ENCODE results near the gene MLLT6. TPM values are rescaled to one million over a fixed set of nuclear protein-coding genes. Genes with fewer than 3 reads are reported as not detected.

The MLLT6 gene
- total and polyA plus RNA-seq, 7 donors, result 16.3 to 120 (median 78.5) TPM

- no peak overlapping the region for H3K4me3 ChIP-seq
- ATAC-seq (peak; percentile 27 to 63 (median 48)), DNase-seq (peak; percentile 74 to 84)
- peak; percentile 81 for TF ChIP-seq CTCF (IDR thresholded peaks at IDR 0.05)
- intact Hi-C loops (cut with DNase I), result loop anchor here (1.0 to 10.0 kb wide), 3 partner anchors 58 to 181 kb away; no protein-coding TSS in a partner anchor
- H3K27me3 ChIP-seq (ENCODE audit: insufficient read depth in 3 of 3, low read length in 2 of 3), result no peaks in the 10 kb centered on the region
- 29 to 46% (median 30%) methylated on average over 23 of the region's 23 CpGs for WGBS, 3 donors
- peaks cover 15% of the 10 kb centered on the region for H3K4me1 ChIP-seq
- peaks cover 0 to 33% of the 10 kb centered on the region in 2 donors for H3K36me3 ChIP-seq (ENCODE audit: insufficient read depth in 1 of 2, low read depth in 1 of 2)
- no peak overlapping the region for H3K27ac ChIP-seq
- no peaks in the 10 kb centered on the region for H3K9me3 ChIP-seq
Measured at GRCh38 chr17:38735161-38735997, 30.3 kb downstream of the MLLT6 start.

DNA sequence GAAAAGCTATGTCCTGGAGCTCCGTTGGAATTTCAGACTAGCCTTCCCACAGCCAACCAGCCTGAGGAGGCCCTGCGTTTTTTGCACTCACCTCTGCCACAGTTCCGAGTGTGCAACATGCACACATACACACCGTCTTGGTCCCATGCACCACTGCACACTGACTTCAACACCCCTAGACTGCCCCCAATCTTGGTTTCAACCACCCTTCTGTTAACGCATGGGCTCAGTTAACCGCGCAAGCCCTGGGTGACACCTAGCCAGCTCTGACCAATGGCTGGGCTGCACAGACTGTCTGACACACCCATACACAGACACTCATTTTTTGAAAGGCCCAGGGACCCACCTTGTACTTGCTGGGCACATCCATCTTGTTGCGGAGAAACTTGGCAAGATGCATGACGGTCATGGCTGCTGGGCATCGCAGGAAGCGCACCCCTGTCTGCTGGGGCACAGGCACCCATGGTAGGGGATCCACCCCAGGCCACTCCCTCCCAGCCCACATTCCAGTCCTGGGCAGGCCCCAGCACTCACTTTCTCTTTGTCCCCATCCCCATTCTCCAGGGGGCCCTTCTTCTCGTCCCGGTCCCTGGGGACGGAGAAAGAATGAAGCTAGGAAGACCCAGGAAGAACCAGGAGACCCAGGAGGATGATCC, 33.1 kb downstream of the MLLT6 start:
- Histone ChIP-seq H3K27ac (no peak overlapping the region), H3K27me3 (ENCODE audit: insufficient read depth in 3 of 3, low read length in 2 of 3) (peaks cover 0 to 3% (median 0%) of the 10 kb centered on the region in 3 donors), H3K4me1 (peaks cover 16% of the 10 kb centered on the region), H3K36me3 (ENCODE audit: insufficient read depth in 1 of 2, low read depth in 1 of 2) (peaks cover 0 to 17% of the 10 kb centered on the region in 2 donors), H3K9me3 (no peaks in the 10 kb centered on the region), H3K4me3 (no peak overlapping the region)
- DNase-seq (no peak), ATAC-seq (no peak)
- WGBS, 3 donors, result 89 to 93% (median 90%) methylated on average over 14 of the region's 14 CpGs
- intact Hi-C loops (cut with DNase I), result loop anchor here (10.0 kb wide), 1 partner anchor 183 kb away; no protein-coding TSS in a partner anchor
- no peak for TF ChIP-seq CTCF (IDR thresholded peaks at IDR 0.05)

GRCh38 chr17:38738686-38739085, 33.6 kb downstream of the MLLT6 start:
- intact Hi-C loops (cut with DNase I), result loop anchor here (10.0 kb wide), 1 partner anchor 184 kb away; no protein-coding TSS in a partner anchor
- Histone ChIP-seq H3K36me3 (ENCODE audit: insufficient read depth in 1 of 2, low read depth in 1 of 2) (peaks cover 0 to 12% of the 10 kb centered on the region in 2 donors), H3K4me3 (no peak overlapping the region), H3K27ac (no peak overlapping the region), H3K27me3 (ENCODE audit: insufficient read depth in 3 of 3, low read length in 2 of 3) (peaks cover 0 to 3% (median 0%) of the 10 kb centered on the region in 3 donors), H3K9me3 (no peaks in the 10 kb centered on the region), H3K4me1 (peaks cover 16% of the 10 kb centered on the region)
- WGBS, 3 donors, result 93 to 95% (median 94%) methylated on average over 16 of the region's 16 CpGs
- TF ChIP-seq CTCF (IDR thresholded peaks at IDR 0.05), result no peak
- ATAC-seq (no peak), DNase-seq (no peak)

DNA sequence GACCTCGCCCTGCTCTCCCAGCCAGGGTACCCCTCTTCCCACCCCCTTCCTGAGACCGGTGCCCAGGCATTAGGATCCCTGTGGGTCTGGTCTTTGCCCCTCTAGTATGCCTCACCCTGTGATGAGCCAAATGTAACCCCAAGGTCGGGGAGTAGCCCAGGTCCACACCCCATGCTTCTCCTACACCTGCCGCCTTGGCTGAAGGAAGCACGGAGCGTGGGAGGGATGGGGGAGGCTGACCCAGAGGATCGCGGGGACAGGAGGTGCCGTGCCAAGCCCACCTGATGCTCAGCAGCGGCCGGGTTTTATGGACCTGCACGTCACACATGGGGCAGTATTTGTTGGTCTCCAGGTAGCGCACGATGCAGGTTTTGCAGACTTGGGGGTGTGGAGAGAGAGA, 34.2 kb downstream of the MLLT6 start:
- no peak for TF ChIP-seq CTCF (IDR thresholded peaks at IDR 0.05)
- Histone ChIP-seq H3K4me3 (no peak overlapping the region), H3K27ac (no peak overlapping the region), H3K4me1 (peaks cover 16% of the 10 kb centered on the region), H3K36me3 (ENCODE audit: insufficient read depth in 1 of 2, low read depth in 1 of 2) (peaks cover 0 to 11% of the 10 kb centered on the region in 2 donors), H3K27me3 (ENCODE audit: insufficient read depth in 3 of 3, low read length in 2 of 3) (peaks cover 0 to 3% (median 0%) of the 10 kb centered on the region in 3 donors), H3K9me3 (no peaks in the 10 kb centered on the region)
- intact Hi-C loops (cut with DNase I), result loop anchor here (10.0 kb wide), 1 partner anchor 185 kb away; no protein-coding TSS in a partner anchor
- DNase-seq (no peak), ATAC-seq (no peak)
- 80 to 85% (median 84%) methylated on average over 14 of the region's 14 CpGs for WGBS, 3 donors

All from psoas muscle (tissue), 8 donors.